ENCODE measurements around the gene PPP1R3E.

Gene PPP1R3E

DNA sequence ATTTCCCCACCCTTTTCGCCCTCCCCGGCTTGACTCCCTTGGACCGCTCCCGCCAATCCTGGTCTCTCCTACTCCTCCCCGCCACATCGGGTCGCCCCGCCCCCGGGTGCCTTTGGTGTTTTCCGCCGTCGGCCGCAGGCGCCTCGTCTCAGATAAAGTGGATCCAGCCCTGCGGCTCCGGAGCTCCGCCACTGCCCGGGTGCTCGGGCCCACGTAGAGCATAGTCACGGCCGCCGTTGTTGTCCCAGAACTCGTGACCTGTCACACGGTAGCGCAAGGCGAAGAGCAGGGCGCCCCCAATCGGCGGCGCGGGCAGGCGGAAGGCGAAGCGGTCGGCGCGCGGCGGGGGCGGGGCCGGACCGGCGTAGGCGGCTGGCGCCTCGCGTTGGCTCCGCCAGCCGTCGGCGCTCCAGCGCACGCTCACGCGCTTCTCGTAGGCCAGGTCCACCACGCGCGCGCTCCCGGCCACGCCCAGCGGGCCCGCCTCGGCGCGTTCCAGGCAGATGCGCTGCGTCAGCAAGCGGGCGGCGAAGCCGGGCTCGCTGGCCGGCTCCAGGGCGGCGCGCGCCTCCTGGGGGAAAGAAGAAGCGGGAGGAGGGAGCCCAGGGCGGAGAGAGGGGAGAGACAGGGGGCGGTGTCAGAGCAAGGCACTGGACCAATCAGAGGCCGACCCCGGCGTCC is 1.2 kb downstream of the PPP1R3E start:
- DNase-seq (ENCODE audit: extremely low read depth, low read depth): peak; percentile 90
- peak overlapping the region; percentile 63 for H3K4me3 ChIP-seq (replicated peaks; ENCODE audit: low read depth, low read length)
- TF ChIP-seq, protein P1, sequence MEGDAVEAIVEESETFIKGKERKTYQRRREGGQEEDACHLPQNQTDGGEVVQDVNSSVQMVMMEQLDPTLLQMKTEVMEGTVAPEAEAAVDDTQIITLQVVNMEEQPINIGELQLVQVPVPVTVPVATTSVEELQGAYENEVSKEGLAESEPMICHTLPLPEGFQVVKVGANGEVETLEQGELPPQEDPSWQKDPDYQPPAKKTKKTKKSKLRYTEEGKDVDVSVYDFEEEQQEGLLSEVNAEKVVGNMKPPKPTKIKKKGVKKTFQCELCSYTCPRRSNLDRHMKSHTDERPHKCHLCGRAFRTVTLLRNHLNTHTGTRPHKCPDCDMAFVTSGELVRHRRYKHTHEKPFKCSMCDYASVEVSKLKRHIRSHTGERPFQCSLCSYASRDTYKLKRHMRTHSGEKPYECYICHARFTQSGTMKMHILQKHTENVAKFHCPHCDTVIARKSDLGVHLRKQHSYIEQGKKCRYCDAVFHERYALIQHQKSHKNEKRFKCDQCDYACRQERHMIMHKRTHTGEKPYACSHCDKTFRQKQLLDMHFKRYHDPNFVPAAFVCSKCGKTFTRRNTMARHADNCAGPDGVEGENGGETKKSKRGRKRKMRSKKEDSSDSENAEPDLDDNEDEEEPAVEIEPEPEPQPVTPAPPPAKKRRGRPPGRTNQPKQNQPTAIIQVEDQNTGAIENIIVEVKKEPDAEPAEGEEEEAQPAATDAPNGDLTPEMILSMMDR (IDR thresholded peaks at IDR 0.05; ENCODE audit: low read depth, low read length, missing control alignments): peak; percentile 48

DNA sequence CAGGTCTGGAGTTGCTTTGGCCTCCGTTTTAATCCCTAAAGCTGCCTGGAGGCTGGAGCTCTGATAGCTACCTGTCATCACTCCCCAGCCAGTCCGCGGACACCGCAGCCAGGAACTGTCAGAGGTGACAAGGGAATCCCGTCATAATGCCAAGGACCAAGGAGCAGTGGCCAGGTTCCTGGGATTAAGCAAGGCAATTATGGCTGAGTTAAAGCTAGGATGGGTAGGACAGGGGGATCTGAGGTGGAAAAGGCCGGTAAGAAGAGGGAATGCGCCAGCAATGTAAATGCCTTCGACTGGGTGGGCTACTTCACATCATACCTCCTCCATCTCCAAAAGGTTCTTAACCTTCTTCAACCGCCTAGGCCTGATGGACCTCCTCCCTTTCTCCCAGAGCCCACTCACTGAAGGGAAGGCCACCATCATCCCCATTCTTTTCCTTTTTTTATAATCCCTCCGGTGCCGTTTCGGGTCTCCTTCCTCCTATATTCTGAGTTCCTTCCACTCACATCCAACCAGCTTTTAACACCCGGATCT is 1.9 kb downstream of the PPP1R3E start:
- DNase-seq (ENCODE audit: extremely low read depth, low read depth): no peak
- TF ChIP-seq, protein P1 (IDR thresholded peaks at IDR 0.05; ENCODE audit: low read depth, low read length, missing control alignments): no peak
- peak overlapping the region; percentile 56 for H3K4me3 ChIP-seq (replicated peaks; ENCODE audit: low read depth, low read length)

DNA sequence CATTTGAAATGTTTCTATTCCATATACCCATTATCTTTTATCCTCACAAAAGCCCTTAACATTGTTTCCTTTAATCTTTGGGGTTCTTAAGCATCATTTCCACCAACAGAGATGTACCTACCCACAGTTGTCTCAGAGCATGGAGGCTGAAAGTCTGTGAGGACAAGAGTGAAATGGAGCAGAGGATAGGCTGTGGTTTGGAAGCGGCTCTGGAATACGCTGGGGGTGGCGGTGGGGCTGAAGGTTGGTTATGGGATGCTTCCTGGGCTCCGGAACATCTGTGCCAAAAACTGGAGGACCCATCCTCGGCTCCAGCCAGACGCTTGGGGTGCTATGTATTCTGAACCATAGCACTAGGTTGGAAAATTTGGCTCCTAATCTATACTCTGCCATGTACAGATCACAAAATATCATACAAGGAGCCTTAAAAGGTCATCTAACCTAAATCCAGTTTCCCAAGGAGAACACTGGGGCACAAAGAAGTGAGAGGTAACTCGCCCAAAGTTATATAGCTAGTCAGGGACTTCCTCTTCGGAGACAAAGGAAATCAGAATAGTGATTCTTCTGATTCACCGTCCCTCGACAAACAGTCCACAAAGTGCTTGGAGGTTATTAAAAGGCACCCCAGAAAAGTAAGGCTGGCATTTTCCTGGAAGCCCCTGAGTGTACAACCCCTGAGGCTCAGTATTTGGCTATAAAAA is 2.5 kb downstream of the PPP1R3E start:
- TF ChIP-seq, protein P1 (IDR thresholded peaks at IDR 0.05; ENCODE audit: low read depth, low read length, missing control alignments): no peak
- no peak for DNase-seq (ENCODE audit: extremely low read depth, low read depth)
- peak overlapping the region; percentile 56 for H3K4me3 ChIP-seq (replicated peaks; ENCODE audit: low read depth, low read length)

DNA sequence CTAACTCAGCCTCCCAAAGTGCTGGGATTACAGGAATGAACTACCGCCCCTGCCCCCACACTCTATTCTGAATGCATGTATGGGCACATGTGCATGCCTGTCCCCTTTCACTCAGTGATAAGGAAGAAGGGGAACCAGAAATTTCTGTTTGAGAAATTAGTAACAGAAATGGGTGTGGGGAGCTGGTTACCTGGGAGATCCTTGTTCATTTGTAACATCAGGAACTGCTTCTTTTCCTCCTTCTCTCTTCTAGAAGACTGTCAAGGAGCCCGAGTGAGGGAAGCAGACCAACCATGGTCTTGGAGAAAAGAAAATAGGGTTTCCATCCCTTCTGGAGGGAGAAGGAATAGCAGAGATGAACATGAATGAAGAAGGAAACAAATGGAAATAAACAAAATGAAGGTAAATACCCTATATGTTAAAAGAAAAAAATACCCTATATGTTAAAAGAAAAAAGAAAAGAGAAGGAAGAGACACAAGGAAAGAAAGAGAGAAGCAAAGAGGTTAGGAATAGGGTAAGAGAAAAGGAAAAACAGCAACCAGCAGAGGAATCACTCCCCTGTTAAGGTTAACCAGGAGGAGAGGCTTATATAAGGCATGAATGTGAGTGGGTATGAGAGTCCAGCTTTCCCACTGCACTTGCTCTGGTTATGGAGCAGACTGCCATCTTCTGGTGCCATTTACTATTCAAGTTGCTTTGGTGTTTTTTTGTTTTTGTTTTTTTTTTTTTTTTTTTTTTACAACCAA is 3.3 kb downstream of the PPP1R3E start:
- TF ChIP-seq, protein P1 (IDR thresholded peaks at IDR 0.05; ENCODE audit: low read depth, low read length, missing control alignments): peak; percentile 18

DNA sequence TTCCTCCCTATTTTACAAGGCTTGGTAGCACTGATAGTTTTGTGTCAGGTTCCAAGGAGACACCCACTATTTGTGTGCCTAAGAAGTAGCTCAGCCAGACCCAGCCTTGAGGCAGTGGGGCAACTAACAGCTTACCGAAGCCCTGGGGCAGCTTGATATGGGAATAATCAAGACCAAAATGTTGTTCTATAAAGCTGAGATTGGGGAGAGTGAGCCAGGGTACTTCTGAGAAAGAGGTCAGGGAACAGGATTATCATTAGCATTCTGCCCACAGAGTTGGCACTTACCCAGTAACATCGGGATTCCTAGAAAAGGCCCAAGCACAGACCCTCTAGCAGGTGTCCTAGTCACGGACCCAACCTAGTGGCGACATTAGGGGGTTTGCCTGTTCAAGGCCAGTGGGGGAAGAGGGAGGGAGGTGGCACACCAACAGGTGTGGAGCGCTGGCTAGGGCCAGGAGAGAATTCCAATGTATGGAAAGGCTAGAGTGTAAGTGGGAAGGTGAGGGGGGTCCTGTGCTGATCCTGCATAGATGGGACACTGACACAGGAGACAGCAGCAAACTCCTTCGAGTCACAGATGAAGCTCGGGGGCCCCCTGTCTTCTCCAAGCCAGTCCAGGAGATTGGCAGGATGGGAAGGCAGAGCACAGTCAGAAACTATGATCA is 4.9 kb downstream of the PPP1R3E start:
- H3K4me3 ChIP-seq (replicated peaks; ENCODE audit: low read depth, low read length): no peak overlapping the region
- TF ChIP-seq, protein P1 (IDR thresholded peaks at IDR 0.05; ENCODE audit: low read depth, low read length, missing control alignments): no peak
- DNase-seq (ENCODE audit: extremely low read depth, low read depth): no peak

More for the DNA sequence above, 3.3 kb downstream of the PPP1R3E start:
- H3K4me3 ChIP-seq (replicated peaks; ENCODE audit: low read depth, low read length): no peak overlapping the region
- no peak for DNase-seq (ENCODE audit: extremely low read depth, low read depth)

DNA sequence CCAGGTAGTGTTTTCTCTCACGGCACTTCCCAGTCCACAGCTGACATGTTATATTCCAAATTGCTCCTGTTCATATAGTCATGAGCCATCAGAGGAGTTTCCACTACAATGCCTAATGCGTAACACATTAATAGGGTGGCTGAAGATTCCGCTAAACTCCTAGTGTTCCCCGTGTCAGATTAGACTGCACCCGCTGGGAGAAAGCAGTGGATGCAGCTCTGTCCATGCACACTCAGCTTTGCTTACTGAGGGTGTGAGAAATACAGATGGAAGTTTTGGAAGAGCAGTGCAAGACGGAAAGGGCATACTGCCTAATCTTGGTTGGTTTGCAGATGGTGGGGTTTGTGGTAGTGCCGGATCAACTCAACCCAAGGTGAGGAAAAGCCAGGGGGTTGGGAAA is 5.6 kb downstream of the PPP1R3E start:
- no peak for DNase-seq (ENCODE audit: extremely low read depth, low read depth)
- TF ChIP-seq, protein P1 (IDR thresholded peaks at IDR 0.05; ENCODE audit: low read depth, low read length, missing control alignments): no peak
- no peak overlapping the region for H3K4me3 ChIP-seq (replicated peaks; ENCODE audit: low read depth, low read length)
